K562 (cell line): ENCODE results near the gene NDUFS8. TPM values are rescaled to one million over a fixed set of nuclear protein-coding genes. Genes with fewer than 3 reads are reported as not detected.

Experiments
- ATAC-seq: fragments of 200-7000 bp; cut with Tn5 transposase; 3 replicates; pipeline ENCODE4 v1.9.1; 2020; ENCODE audit warnings: moderate library complexity
- BruUV-seq: library from RNA; stranded (reverse); fragments of 400-500 nt; replicated peaks from 2 replicates; lab custom pipeline; 2021; lab: Mats Ljungman, UMichigan
- CTCF ChIA-PET: fragments of 300-600 bp; formaldehyde crosslinking; extraction: SDS; loops from one replicate; lab custom pipeline; 2021; ENCODE audit warnings: low intra/inter-chr PET ratio; lab: Yijun Ruan, JAX
- POLR2A ChIA-PET: fragments of 300-600, 350-650 bp; sonication (Branson Sonifier 250); formaldehyde crosslinking; extraction: SDS; loops from one replicate; lab custom pipeline; 2021; ENCODE audit warnings: antibody characterized with exemption, inconsistent platforms; lab: Yijun Ruan, JAX
- DNase-seq, 4 experiments: peaks; one replicate each; pipeline versions ENCODE4 v3.0.0 to v3.0.0-alpha.2; 2011 to 2018; ENCODE audit warnings: low spot score in 3 of 4, mixed read lengths in 3 of 4; ENCODE audit errors: extremely low read depth in 1 of 4
- FAIRE-seq: peaks from 2 replicates; lab custom pipeline; 2011; peaks lifted over from hg19 to GRCh38; lab: Jason Lieb, UNC
- H2AFZ ChIP-seq: 2 replicates; pipeline ENCODE4 v1.6.0; 2011; ENCODE audit warnings: low read depth, low read length, control low read depth, inconsistent platforms
- H3K27ac ChIP-seq: fragments of 200-600 bp; 3 replicates; pipeline ENCODE4 v1.8.0; 2011; ENCODE audit warnings: low read depth, mild to moderate bottlenecking, control low read depth, inconsistent platforms, low read length, moderate library complexity, mixed read lengths; ENCODE audit errors: extremely low read depth
- H3K27me3 ChIP-seq, 2 experiments: fragments of 300-600 bp in 1 of 2; 2 replicates in 1 of 2; 3 replicates in 1 of 2; pipeline versions ENCODE4 v1.6.0 to v1.8.0; 2011; ENCODE audit warnings: inconsistent platforms in 2 of 2, low read length in 2 of 2, mild to moderate bottlenecking in 1 of 2, mixed read lengths in 1 of 2, moderate library complexity in 1 of 2; ENCODE audit not compliant: control insufficient read depth in 2 of 2, insufficient read depth in 2 of 2
- H3K36me3 ChIP-seq: fragments of 300-600 bp; 3 replicates; pipeline ENCODE4 v1.8.0; 2011; ENCODE audit warnings: mild to moderate bottlenecking, low read length, inconsistent platforms; ENCODE audit not compliant: control insufficient read depth, insufficient read depth
- H3K4me1 ChIP-seq, 2 experiments: fragments of 200-600 bp in 1 of 2; replicated peaks in 1 of 2; 2 replicates in 1 of 2; 3 replicates in 1 of 2; pipeline versions ENCODE4 v1.5.1 to v1.8.0; 2011; ENCODE audit warnings: inconsistent platforms in 2 of 2, low read length in 2 of 2, mild to moderate bottlenecking in 1 of 2, mixed read lengths in 1 of 2, moderate library complexity in 1 of 2; ENCODE audit not compliant: control insufficient read depth in 2 of 2, insufficient read depth in 2 of 2
- H3K4me2 ChIP-seq: 2 replicates; pipeline ENCODE4 v1.6.1; 2011; ENCODE audit warnings: low read length, control low read depth, inconsistent platforms, mixed read lengths; ENCODE audit not compliant: insufficient read depth
- H3K4me3 ChIP-seq: fragments of 200-600 bp; sonication (generic), shearing (Covaris generic); 2 replicates; pipeline ENCODE4 v1.5.1; 2016; ENCODE audit warnings: control low read depth, inconsistent platforms
- H3K79me2 ChIP-seq: fragments of 200-600 bp; 3 replicates; pipeline ENCODE4 v1.8.0; 2011; ENCODE audit warnings: low read length, inconsistent platforms; ENCODE audit not compliant: control insufficient read depth, insufficient read depth
- H3K9ac ChIP-seq, 2 experiments: 2 replicates each; pipeline versions ENCODE4 v1.6.0 to v1.6.1; 2011; ENCODE audit warnings: low read depth in 2 of 2, low read length in 2 of 2, control low read depth in 1 of 2, inconsistent platforms in 1 of 2, mild to moderate bottlenecking in 1 of 2, mixed read lengths in 1 of 2; ENCODE audit not compliant: insufficient read depth in 1 of 2
- H3K9me1 ChIP-seq: one replicate; pipeline ENCODE4 v1.6.0; 2011; ENCODE audit warnings: inconsistent platforms, mild to moderate bottlenecking, low read length, moderate library complexity; ENCODE audit not compliant: control insufficient read depth, insufficient read depth
- H3K9me3 ChIP-seq: replicated peaks from 2 replicates; pipeline ENCODE4 v1.5.1; 2011; ENCODE audit warnings: low read depth, low read length, inconsistent platforms; ENCODE audit not compliant: control insufficient read depth, insufficient read depth
- H4K20me1 ChIP-seq: replicated peaks from 2 replicates; pipeline ENCODE4 v1.6.1; 2011; ENCODE audit warnings: low read length, inconsistent platforms, mixed read lengths; ENCODE audit not compliant: control insufficient read depth, insufficient read depth
- BDP1 ChIP-seq: IDR thresholded peaks from 3 replicates; pipeline ENCODE4 v1.6.1; 2011; ENCODE audit not compliant: insufficient read length, insufficient read depth
- CHD4 ChIP-seq: fragments of 200-600 bp; sonication (generic); IDR thresholded peaks from 3 replicates; pipeline ENCODE4 v1.6.1; 2012; ENCODE audit warnings: low read depth, mild to moderate bottlenecking, mixed read lengths, low read length, inconsistent platforms; ENCODE audit not compliant: insufficient read depth, insufficient replicate concordance, poor library complexity, severe bottlenecking
- GTF2B ChIP-seq: IDR thresholded peaks from 2 replicates; pipeline ENCODE4 v1.6.1; 2011; ENCODE audit not compliant: insufficient read length; ENCODE audit errors: extremely low read depth
- HSF4 ChIP-seq: fragments of 250-450 bp; sonication (Bioruptor Pico); IDR thresholded peaks from 2 replicates; pipeline ENCODE4 v2.1.2; 2022; ENCODE audit warnings: mild to moderate bottlenecking, moderate library complexity, borderline replicate concordance
- KLF1 ChIP-seq: fragments of 450-650 bp; IDR thresholded peaks from 2 replicates; pipeline ENCODE4 v1.6.1; 2016; ENCODE audit warnings: missing genetic modification characterization, missing compliant biosample characterization
- LCOR ChIP-seq: sonication (generic); formaldehyde crosslinking; IDR thresholded peaks from 2 replicates; pipeline ENCODE4 v1.8.0; 2022; ENCODE audit warnings: mild to moderate bottlenecking, missing genetic modification reagents
- SMAD1 ChIP-seq: fragments of 150-350 bp; IDR thresholded peaks from 2 replicates; pipeline ENCODE4 v1.6.1; 2014; ENCODE audit warnings: low read length, low read depth; ENCODE audit not compliant: partially characterized antibody
- ZBTB11 ChIP-seq, 3 experiments: fragments of 200-800 bp in 1 of 3; fragments of 250-450 bp in 1 of 3; fragments of 450-650 bp in 1 of 3; sonication (Bioruptor Pico) in 1 of 3; sonication (Bioruptor generic) in 1 of 3; formaldehyde crosslinking in 1 of 3; IDR thresholded peaks; 2 replicates each; pipeline versions ENCODE4 v1.6.1 to v1.8.0; 2016 to 2022; ENCODE audit warnings: mild to moderate bottlenecking in 2 of 3, missing genetic modification characterization in 2 of 3, missing compliant biosample characterization in 1 of 3, moderate library complexity in 1 of 3
- ZBTB26 ChIP-seq: fragments of 450-650 bp; formaldehyde crosslinking; IDR thresholded peaks from 2 replicates; pipeline ENCODE4 v1.4.0; 2022; ENCODE audit warnings: missing genetic modification characterization
- ZNF263 ChIP-seq: sonication (generic); formaldehyde crosslinking; IDR thresholded peaks from 2 replicates; pipeline ENCODE4 v1.8.0; 2022; ENCODE audit warnings: mild to moderate bottlenecking, missing genetic modification reagents, borderline replicate concordance
- ZNF384 ChIP-seq: IDR thresholded peaks from 2 replicates; pipeline ENCODE4 v1.6.1; 2012; ENCODE audit warnings: low read depth, low read length, improper control_type of control experiment
- ZNF584 ChIP-seq: fragments of 200-800 bp; sonication (Bioruptor generic); IDR thresholded peaks from 2 replicates; pipeline ENCODE4 v1.6.1; 2016; ENCODE audit warnings: low read depth, mild to moderate bottlenecking, missing genetic modification characterization, missing compliant biosample characterization
- WGBS: fragments of 100-300 bp; shearing (Covaris generic); methylation state at CpG from one replicate; pipeline ENCODE4 v1.1.6; 2016; ENCODE audit warnings: low coverage, mixed read lengths; ENCODE audit not compliant: insufficient coverage; ENCODE audit errors: missing lambda C conversion rate; 5-methylcytosine and 5-hydroxymethylcytosine counted together
- in situ Hi-C: fragments of 300-500 bp; cut with MboI; formaldehyde crosslinking; loops from 4 replicates; pipeline ENCODE4 v1.15.0; 2018; ENCODE audit warnings: inconsistent platforms, mixed read lengths
- intact Hi-C: fragments of 100-400 bp; cut with micrococcal nuclease; formaldehyde crosslinking; loops from 2 replicates; pipeline ENCODE4 v1.14.2; 2022
- polyA plus RNA-seq, 8 experiments: library from polyadenylated mRNA; depleted of rRNA in 4 of 8; stranded (reverse) in 5 of 8; unstranded in 3 of 8; fragments of >200 nt; fragmentation: Nextera tagmentation in 2 of 8; fragmentation: Illumina TruSeq in 1 of 8; extraction: Ambion mirVana in 2 of 8; extraction: Trizol in 1 of 8; gene quantifications; 2 replicates each; pipeline versions ENCODE4 v1.2.1 to v1.2.3, GENCODE V29; 2011 to 2014; ENCODE audit warnings: inconsistent platforms in 1 of 8, missing spikeins in 1 of 8
- total RNA-seq, 7 experiments: library from RNA; depleted of rRNA in 6 of 7; stranded (reverse); fragments of >200 nt in 6 of 7; fragmentation: Illumina TruSeq in 2 of 7; extraction: Trizol in 2 of 7; gene quantifications; 2 replicates each; pipeline versions ENCODE4 v1.2.1 to v1.2.3, GENCODE V29; 2011 to 2021; ENCODE audit warnings: low replicate concordance in 1 of 7

Gene NDUFS8
- total and polyA plus RNA-seq, 9 of the 15 experiments (the other 6 are each of a cell fraction or from before 2014, with no cell fraction given) = 36.5 to 351 (median 101) TPM

- no TSS peak for BruUV-seq
- CTCF ChIA-PET = no interaction called here
- TF ChIP-seq SMAD1 = no peak
- TF ChIP-seq HSF4 (CRISPR knock-in tag) = no peak
- TF ChIP-seq ZNF384 = no peak
- no peak for TF ChIP-seq LCOR (CRISPR knock-in tag)
- no peak for TF ChIP-seq KLF1
- no peak for TF ChIP-seq ZBTB26 (CRISPR knock-in tag)
- no peak for TF ChIP-seq CHD4
- TF ChIP-seq BDP1 = no peak
- no peak for TF ChIP-seq ZNF263 (CRISPR knock-in tag)
- TF ChIP-seq GTF2B = no peak
- no peak for TF ChIP-seq ZBTB11 (CRISPR knock-in tag; IDR thresholded peaks at IDR 0.05)
- no peak for TF ChIP-seq ZNF584 (CRISPR knock-in tag)
- TF ChIP-seq, all 486 proteins: peak for 0
- Histone ChIP-seq H3K36me3 (peaks cover 88% of the 10 kb centered on the region), H3K27ac (no peak overlapping the region), H3K4me1 (no peaks in the 10 kb centered on the region), H3K9me3 (no peaks in the 10 kb centered on the region), H3K79me2 (no peaks in the 10 kb centered on the region), H4K20me1 (no peaks in the 10 kb centered on the region), H3K4me2 (no peak overlapping the region), H3K9me1 (no peaks in the 10 kb centered on the region), H3K4me3 (no peak overlapping the region), H3K27me3 (no peaks in the 10 kb centered on the region), H3K9ac (no peak overlapping the region), H2AFZ (no peak overlapping the region)
- 96% methylated on average over 2 of the region's 2 CpGs for whole genome bisulfite sequencing
- DNase-seq (no peak), FAIRE-seq (no peak), ATAC-seq (no peak)
- POLR2A ChIA-PET = interaction anchor here (1.0 to 1.9 kb wide), 2 partner anchors 11 to 14 kb away, joined by 3 to 16 read pairs; no protein-coding TSS in a partner anchor
- intact Hi-C loops = no loop called here
- in situ Hi-C loops = no loop called here
Observed at GRCh38 chr11:68064926-68065325, 34.4 kb downstream of the NDUFS8 start.
